Colonic mucosa (tissue), 4 donors: ENCODE results near the gene GPR162. TPM values are rescaled to one million over a fixed set of nuclear protein-coding genes. Genes with fewer than 3 reads are reported as not detected.
A peak's percentile ranks its signal among the peaks of the same experiment; 100 is the strongest.
"Not testable (repeated sequence)": the region's sequence is repeated elsewhere in the genome, so short reads cannot be mapped to it uniquely, and the experiment has no call there.

Experiments used
- DNase-seq: peaks from one replicate; pipeline ENCODE4 v3.0.0-alpha.2; 2020
- H3K27ac ChIP-seq: fragments of 200-600 bp; one replicate; pipeline ENCODE4 v1.8.0; 2021
- H3K27me3 ChIP-seq: fragments of 200-600 bp; one replicate; pipeline ENCODE4 v1.8.0; 2021
- H3K36me3 ChIP-seq: fragments of 200-600 bp; one replicate; pipeline ENCODE4 v1.8.0; 2021
- H3K4me1 ChIP-seq: fragments of 200-600 bp; one replicate; pipeline ENCODE4 v1.8.0; 2021; ENCODE audit warnings: mild to moderate bottlenecking
- H3K4me3 ChIP-seq: fragments of 200-600 bp; one replicate; pipeline ENCODE4 v1.8.0; 2021
- H3K9ac ChIP-seq, 2 donors: one replicate each; pipeline ENCODE4 v1.7.0; 2013; ENCODE audit warnings: control low read depth in 2 of 2, low read depth in 2 of 2, low read length in 2 of 2
- H3K9me3 ChIP-seq: fragments of 200-600 bp; one replicate; pipeline ENCODE4 v1.8.0; 2021
- CTCF ChIP-seq: fragments of 200-600 bp; IDR thresholded peaks from one replicate; pipeline ENCODE4 v1.8.0; 2022; ENCODE audit warnings: antibody characterized with exemption, mild to moderate bottlenecking
- intact Hi-C: fragments of 100-400 bp; cut with DNase I; formaldehyde crosslinking; loops from one replicate; pipeline ENCODE4 v1.14.1; 2022
- total RNA-seq, 2 donors: library from RNA; stranded (reverse); fragmentation: NEBNext Ultra II Directional in 1 of 2; extraction: Animal tissue kit (Norgen Biotek cat#: 25700) in 1 of 2; gene quantifications; one replicate each; pipeline ENCODE4 v1.2.1, GENCODE V29; 2021
- donor health status: healthy.
- donor health status: DM: no; HTN: no; CAD: no.
- donor health status: DM: no; HTN: no; CAD: no.

Gene GPR162
- total RNA-seq, 2 donors from 2014 or later, result 1.9 to 2.7 TPM

DNA sequence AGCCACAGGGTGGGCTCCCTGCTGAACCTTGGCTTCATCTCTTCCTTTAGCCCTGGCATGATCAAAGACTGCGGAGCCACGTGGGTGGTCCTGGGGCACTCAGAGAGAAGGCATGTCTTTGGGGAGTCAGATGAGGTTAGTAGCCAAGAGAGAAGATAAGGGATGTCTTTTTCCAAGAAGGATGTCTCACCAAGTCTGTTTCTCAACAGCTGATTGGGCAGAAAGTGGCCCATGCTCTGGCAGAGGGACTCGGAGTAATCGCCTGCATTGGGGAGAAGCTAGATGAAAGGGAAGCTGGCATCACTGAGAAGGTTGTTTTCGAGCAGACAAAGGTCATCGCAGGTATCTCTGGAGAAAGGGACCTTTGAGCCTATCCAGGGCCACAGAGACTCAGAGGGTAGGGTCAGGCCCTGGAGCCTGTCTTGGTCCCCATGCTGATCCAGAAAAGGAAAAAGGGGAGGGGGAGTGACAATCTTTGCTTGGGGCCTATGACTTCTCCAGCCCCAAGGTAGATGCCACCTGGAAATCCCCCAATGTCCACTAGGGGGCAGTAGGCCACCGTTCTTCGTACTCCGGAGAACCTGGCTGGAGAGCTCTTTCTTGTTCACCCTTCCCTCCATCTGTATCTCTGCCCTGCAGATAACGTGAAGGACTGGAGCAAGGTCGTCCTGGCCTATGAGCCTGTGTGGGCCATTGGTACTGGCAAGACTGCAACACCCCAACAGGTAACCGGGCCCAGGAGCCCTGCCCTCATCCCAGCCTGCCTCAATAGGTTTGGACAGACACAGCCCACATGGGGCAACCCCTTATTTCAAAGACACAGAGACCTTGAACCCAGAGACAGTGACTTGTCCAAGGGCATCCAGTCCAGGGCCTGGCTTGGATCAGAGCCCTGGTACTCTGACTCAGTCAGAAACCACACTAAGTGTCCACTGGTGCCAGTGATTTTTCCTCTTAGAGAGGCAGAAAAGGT lies 47.7 kb downstream of the GPR162 start:
- peak overlapping the region; percentile 98 for H3K4me3 ChIP-seq
- H3K27ac ChIP-seq, result peak overlapping the region; percentile 96
- peaks cover 12% of the 10 kb centered on the region for H3K36me3 ChIP-seq
- intact Hi-C loops, result loop anchor here (5.0 kb wide), 1 partner anchor 98 kb away; no protein-coding TSS in a partner anchor
- peaks cover 22% of the 10 kb centered on the region for H3K4me1 ChIP-seq
- TF ChIP-seq CTCF, result peak; percentile 90
- no peaks in the 10 kb centered on the region for H3K9me3 ChIP-seq
- peak overlapping the region; percentile 90 to 97 for H3K9ac ChIP-seq
- H3K27me3 ChIP-seq, result no peaks in the 10 kb centered on the region
- DNase-seq, result peak; percentile 93

DNA sequence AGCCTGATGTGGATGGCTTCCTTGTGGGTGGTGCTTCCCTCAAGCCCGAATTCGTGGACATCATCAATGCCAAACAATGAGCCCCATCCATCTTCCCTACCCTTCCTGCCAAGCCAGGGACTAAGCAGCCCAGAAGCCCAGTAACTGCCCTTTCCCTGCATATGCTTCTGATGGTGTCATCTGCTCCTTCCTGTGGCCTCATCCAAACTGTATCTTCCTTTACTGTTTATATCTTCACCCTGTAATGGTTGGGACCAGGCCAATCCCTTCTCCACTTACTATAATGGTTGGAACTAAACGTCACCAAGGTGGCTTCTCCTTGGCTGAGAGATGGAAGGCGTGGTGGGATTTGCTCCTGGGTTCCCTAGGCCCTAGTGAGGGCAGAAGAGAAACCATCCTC lies 48.7 kb downstream of the GPR162 start:
- intact Hi-C loops, H3K27me3 ChIP-seq, H3K9me3 ChIP-seq, DNase-seq, H3K4me3 ChIP-seq, H3K9ac ChIP-seq: not testable (repeated sequence)
- peak overlapping the region; percentile 77 for H3K27ac ChIP-seq
- peaks cover 12% of the 10 kb centered on the region for H3K36me3 ChIP-seq
- peaks cover 22% of the 10 kb centered on the region for H3K4me1 ChIP-seq

DNA sequence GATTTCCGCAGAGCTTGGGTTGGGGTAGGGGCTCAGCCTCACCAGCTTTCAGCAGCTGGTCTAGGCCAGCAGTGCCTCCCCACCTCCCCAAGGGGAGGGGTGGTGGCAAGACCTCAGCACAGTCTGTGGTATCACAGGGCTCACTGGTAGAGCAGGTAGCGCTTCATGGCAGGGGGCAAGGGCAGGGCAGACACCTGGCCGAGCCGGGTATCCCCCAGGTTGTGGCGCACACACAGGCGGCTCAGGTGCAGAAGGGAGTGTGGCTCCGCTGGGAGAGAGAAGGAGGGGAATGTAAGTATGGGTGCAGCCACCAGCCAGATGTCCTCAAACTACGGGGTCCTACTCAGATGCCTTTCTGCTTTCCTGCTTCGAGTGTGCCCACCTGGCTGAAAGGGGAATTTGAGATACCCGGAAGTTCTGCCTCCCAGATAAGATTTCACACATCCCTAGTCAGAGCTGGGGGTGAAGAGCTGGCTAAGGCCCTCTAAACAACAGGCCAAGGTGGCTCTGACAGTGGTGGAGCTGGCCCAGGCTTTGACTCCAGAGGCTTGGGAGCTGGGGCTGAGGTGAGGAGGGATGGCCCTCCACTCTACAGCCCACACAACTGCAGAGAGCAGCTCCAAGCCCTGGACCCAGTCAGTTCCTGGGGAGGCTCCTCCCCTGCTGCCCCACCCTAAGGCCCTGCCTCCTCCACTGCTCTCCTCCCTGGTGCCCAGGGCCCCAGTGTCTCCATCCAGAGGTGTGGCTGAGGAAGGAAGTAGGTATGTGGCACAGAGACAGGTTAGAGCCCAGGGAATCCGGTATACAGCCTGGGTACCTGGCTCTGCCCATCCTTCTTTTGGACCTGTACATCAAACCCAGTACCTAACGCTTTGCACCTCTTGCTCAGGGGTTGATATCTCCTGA lies 49.7 kb downstream of the GPR162 start:
- H3K4me3 ChIP-seq, result peak overlapping the region; percentile 80
- intact Hi-C loops, result no loop called here
- H3K27ac ChIP-seq, result peak overlapping the region; percentile 77
- H3K27me3 ChIP-seq, result no peaks in the 10 kb centered on the region
- H3K9me3 ChIP-seq, result no peaks in the 10 kb centered on the region
- TF ChIP-seq CTCF, result no peak
- peak overlapping the region; percentile 33 to 95 for H3K9ac ChIP-seq
- peaks cover 12% of the 10 kb centered on the region for H3K36me3 ChIP-seq
- peaks cover 22% of the 10 kb centered on the region for H3K4me1 ChIP-seq
- DNase-seq, result peak; percentile 89

DNA sequence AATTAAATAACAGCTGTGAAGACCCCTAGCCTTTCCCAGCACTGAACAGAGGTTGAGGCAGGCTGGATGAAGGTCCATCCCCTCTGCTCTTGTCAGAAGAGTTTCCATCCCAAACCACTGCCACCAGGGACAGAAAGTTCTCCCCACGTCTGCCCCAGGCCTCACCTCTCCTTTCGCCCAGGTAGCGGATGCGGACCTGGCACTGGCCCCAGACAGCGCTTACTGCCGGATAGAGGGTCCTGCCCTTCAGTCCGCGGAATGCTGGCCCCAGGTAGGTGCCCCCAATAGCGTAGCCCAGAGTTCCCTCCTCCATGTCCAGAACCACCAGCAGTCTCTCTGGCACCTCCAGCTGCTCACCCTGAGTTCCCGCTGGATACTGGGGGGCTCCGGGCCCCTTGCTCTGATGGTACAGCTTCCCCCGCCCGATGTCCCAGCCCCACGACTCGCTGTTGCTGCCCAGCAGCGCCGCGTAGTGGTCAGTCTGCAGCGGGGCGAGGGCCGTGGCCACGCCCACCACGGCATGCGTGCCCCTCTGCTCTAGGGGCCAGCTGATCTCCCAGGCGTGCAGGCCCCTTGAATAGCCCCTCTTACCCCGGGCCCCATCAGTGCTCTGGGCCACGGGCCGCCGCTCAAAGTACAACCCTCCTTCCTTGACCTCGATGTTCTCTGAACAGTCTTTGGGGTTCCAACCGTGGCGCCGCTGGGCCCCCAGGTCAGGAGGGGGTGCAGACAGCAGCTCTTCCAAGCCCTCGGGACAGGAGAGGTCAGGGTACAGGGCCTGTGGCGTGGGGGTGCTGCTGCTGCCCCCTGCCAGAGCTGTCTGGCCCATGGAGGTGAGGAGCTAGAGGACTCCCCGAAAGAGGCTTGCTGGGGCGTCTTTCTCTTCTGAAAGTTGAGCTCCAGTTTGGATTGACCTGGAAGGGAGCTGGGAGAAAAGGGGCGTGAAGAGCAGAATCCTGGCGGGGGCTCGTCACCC lies 50.7 kb downstream of the GPR162 start:
- Histone ChIP-seq H3K9ac (peak overlapping the region; percentile 81 to 95), H3K9me3 (no peaks in the 10 kb centered on the region), H3K4me3 (peak overlapping the region; percentile 80), H3K4me1 (peaks cover 19% of the 10 kb centered on the region), H3K27ac (peak overlapping the region; percentile 77), H3K36me3 (peaks cover 12% of the 10 kb centered on the region), H3K27me3 (no peaks in the 10 kb centered on the region)
- peak; percentile 99 for TF ChIP-seq CTCF
- intact Hi-C loops, result no loop called here
- peak; percentile 93 for DNase-seq
